Thyroid gland (tissue), 4 donors: Measurements from ENCODE around the gene MTHFD1L.

ENCODE experiments used
- POLR2A ChIP-seq, 2 donors: fragments of 450-650 bp; IDR thresholded peaks; one replicate each; pipeline ENCODE4 v1.6.1; 2017; ENCODE audit warnings: antibody characterized with exemption in 2 of 2, mild to moderate bottlenecking in 2 of 2, moderate library complexity in 1 of 2
- TF ChIP-seq, protein P1 (sequence below), 6 experiments: fragments of 200-600 bp in 3 of 6; fragments of 450-650 bp in 3 of 6; sonication (generic) in 3 of 6; IDR thresholded peaks; one replicate each; pipeline ENCODE4 v1.5.1; 2016 to 2019; ENCODE audit warnings: antibody characterized with exemption in 6 of 6, mild to moderate bottlenecking in 2 of 6, inconsistent platforms in 1 of 6, moderate library complexity in 1 of 6

DNA sequence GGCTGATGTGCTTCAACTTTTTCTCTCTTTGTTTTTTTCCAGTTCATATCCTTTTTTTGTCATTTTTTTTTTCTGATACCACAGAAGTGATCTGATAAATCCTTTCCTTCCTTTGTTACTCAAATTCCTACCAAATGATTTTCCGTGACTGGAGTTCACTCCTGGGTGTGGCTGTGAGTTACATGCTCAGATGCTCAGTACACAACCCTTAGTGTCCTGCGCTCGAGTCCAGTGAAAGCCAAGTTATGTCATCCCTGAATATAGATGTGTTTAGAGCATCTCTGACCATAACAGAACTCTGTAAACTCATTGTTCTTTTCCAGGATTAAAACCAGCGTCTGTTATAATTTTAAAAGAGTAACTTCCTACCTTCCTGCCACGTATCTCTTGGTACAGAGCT lies 227.1 kb downstream of the MTHFD1L start:
- TF ChIP-seq, protein P1, sequence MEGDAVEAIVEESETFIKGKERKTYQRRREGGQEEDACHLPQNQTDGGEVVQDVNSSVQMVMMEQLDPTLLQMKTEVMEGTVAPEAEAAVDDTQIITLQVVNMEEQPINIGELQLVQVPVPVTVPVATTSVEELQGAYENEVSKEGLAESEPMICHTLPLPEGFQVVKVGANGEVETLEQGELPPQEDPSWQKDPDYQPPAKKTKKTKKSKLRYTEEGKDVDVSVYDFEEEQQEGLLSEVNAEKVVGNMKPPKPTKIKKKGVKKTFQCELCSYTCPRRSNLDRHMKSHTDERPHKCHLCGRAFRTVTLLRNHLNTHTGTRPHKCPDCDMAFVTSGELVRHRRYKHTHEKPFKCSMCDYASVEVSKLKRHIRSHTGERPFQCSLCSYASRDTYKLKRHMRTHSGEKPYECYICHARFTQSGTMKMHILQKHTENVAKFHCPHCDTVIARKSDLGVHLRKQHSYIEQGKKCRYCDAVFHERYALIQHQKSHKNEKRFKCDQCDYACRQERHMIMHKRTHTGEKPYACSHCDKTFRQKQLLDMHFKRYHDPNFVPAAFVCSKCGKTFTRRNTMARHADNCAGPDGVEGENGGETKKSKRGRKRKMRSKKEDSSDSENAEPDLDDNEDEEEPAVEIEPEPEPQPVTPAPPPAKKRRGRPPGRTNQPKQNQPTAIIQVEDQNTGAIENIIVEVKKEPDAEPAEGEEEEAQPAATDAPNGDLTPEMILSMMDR (IDR thresholded peaks at IDR 0.05): no peak
- TF ChIP-seq POLR2A (IDR thresholded peaks at IDR 0.05): no peak
